Measurements from ENCODE around the gene IZUMO1.

IZUMO1 gene

DNA sequence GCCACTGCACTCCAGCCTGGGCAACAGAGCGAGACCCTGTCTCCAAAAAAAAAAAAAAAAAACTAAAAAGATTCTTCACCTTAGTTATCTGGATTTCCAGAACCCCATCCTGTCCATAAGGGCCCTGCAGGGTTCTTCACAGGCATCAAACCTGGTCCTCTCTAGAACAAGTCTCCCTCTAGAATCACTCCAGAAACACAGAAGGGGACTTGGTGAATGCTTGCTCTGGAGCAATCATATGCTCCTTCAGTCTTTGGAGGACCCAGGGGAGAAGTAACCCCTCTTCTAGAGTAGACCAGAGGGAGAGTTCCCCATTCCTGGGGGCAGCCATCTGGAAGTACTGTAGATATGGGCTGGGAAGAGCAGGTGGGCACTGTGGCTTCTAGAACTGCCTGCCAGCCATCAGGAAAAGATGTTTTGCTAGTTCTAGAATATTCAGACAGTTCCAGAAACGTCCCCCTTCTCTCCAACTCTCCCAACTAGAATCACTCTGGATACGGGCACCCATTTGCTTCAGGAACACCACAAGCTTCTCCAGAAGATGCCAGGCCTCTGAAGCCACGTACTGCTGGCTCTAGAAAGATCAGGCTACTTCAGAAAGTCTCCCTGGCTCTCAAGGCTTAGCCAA, 3.0 kb upstream of the IZUMO1 start:
- no peak overlapping the region for H3K27ac ChIP-seq
- TF ChIP-seq, protein P1, sequence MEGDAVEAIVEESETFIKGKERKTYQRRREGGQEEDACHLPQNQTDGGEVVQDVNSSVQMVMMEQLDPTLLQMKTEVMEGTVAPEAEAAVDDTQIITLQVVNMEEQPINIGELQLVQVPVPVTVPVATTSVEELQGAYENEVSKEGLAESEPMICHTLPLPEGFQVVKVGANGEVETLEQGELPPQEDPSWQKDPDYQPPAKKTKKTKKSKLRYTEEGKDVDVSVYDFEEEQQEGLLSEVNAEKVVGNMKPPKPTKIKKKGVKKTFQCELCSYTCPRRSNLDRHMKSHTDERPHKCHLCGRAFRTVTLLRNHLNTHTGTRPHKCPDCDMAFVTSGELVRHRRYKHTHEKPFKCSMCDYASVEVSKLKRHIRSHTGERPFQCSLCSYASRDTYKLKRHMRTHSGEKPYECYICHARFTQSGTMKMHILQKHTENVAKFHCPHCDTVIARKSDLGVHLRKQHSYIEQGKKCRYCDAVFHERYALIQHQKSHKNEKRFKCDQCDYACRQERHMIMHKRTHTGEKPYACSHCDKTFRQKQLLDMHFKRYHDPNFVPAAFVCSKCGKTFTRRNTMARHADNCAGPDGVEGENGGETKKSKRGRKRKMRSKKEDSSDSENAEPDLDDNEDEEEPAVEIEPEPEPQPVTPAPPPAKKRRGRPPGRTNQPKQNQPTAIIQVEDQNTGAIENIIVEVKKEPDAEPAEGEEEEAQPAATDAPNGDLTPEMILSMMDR (conservative IDR thresholded peaks at IDR 0.05) = no peak

DNA sequence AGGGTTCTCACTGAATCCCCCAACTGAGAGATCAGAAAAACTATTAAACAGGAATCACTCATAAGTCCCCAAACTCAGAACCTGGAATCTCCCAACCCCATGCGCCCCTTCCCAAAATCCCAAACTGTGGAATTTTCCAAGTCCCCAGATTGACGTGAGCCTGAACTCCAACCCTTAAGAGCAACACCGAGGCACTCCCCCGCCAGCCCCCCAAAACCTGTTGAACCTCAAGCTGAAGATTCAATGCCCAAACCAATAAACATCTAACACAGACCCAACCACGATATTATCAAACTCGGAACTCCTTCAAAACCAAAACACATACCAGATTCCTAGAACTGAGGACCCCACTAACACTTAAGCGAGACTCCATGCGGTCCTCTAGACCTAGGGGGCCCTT, 599 bp downstream of the IZUMO1 start:
- H3K27ac ChIP-seq = no peak overlapping the region
- TF ChIP-seq, protein P1 (conservative IDR thresholded peaks at IDR 0.05) = no peak

DNA sequence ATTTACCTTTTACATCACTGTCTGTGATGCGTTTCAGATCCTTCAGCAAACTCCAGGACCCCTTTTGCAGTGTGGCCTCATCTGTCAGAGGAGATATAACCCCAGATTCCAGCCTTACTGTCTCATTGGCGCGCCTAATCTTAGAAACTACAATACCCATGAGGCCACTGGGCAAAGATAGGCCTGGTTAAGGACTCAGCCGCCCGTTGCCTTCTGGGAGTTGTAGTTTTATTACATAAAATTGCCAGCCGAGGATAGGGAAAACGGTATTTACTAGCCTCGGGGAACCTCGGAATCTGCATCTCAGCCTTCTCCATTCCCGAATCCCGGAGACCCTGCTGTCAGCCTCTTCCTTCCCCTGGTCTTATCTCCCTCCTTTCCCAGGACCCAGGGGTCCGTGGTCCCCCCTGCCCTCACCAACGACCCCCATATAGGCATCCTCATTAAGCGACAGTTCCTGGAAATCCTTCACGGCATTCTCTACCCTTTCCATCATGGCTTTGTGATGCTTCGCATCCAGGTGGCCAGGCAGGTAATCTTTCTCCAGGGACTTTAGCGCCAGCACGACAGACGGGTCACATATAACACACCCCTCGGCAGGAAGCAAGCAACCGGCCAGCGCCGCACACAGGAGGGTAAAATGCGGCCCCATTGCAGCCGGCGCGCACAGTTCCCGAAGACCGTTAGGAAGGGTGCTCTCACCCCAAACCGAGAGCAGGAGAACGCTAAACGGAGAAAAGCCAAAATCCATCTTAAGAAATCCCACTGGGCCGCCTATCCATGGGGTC, 1.3 kb downstream of the IZUMO1 start:
- no peak overlapping the region for H3K27ac ChIP-seq
- TF ChIP-seq, protein P1 (conservative IDR thresholded peaks at IDR 0.05) = no peak

DNA sequence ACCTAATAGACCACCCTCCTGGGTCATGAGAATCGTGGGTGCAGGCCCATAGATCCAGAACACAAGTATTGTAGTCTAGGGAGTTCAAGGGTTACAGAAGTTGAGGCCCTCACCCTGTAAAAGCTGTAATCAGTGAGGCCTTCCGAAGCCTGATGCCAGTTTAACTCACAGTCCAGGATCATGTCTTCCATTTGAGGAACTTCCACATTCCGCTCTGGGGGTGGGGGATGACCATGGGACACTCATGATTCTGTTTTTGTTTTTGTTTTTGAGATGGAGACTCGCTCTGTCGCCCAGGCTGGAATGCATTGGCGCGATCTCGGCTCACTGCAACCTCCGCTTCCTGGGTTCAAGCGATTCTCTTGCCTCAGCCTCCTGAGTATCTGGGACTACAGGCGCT, 4.6 kb downstream of the IZUMO1 start:
- H3K27ac ChIP-seq = no peak overlapping the region
- TF ChIP-seq, protein P1 (conservative IDR thresholded peaks at IDR 0.05) = no peak

DNA sequence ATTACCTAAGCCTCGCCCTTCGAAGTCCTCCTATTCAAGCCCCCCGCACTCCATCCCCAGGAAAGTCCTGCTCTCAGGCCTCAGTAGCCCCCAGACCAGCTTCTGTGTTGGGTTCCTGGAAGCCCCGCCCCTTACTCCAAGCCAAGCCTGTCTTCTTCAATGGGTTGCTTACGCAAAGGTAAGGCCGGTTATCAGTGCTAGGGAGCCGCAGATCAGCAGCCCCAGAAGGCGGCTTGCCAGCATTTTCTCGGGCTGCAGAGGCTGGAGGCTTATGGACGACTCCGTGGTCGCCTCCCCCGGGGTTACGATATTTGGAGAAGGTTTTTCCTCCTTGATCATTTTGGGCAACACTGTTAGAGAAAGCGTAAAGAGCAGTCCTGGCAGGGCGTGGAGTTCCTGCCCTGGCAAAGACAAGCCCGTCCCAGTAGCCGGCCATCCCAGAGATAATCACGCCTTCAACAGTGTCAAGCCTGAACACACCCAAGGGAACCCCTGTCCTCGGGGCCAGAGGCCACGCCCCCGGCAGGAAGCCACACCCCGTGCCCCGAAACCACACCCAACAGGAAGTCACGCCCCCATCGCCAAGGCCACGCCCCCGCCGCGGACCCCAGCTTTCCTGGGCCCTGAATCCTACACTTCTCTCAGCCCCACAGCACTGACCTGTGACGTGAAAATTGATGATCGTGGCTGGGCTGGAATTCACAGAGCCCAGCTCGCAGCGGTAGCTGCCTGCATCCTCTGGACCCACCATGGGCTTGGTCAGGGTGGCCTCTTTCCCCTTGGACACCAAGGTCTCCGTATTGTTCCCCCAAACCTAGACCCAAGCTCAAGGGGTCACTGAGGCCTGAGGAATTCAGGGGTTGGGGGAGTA, 5.3 kb downstream of the IZUMO1 start:
- TF ChIP-seq, protein P1 (conservative IDR thresholded peaks at IDR 0.05) = no peak
- H3K27ac ChIP-seq = no peak overlapping the region

DNA sequence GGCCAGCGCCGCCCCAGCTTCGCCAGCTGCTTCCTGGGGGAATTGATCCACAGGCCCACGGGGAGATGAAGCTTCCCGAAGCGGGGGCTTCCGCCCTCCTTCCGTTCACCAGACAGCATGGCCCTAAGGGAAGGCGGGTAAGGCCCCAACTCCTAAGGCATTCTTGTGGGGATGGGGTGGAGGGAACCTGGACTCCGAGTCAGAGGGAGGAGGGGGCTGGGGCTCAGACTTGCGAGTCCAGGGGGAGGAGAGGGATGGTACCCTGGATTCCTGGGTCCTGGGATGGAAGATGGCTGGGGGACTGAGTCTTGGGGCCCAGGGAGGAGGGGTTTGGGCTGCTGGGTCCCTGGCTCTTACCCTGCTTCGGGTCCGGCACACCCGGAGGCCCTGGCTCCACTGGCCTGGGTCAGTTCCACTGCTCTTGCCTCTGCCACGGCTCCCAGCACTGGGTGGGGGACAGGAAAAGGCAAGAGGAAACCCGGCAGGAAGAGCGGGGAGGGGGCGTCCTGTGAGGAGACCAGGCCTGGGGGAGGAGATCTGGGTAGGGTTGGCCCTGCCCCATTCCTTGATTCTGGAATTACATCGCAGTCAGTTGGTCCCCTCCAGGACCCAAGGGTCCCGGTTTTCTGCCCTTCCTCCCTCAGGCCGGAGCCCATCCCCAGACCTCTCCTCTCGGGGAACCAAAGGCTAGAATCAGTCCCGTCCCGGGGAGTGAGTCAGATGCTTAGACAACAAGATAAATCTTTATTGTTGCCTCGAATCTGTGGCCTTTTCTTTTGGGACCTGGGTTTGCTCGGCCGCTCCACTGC, 6.3 kb downstream of the IZUMO1 start, which contains the start of gene RASIP1:
Gene RASIP1 (minus strand): TSS at position 447 of the 809 bp plus-strand sequence. CDS start 328 bp downstream, at position 119.
- peak within 1 kb of the TSS; percentile 78 for H3K27ac ChIP-seq
- TF ChIP-seq, protein P1 (conservative IDR thresholded peaks at IDR 0.05) = no peak
